SK-N-SH (cell line): Measurements from ENCODE around the gene RIOK3. TPM values are rescaled to one million over a fixed set of nuclear protein-coding genes. Genes with fewer than 3 reads are reported as not detected.

Experiments used
- polyA plus RNA-seq, 3 experiments: library from polyadenylated mRNA; depleted of rRNA; stranded (reverse); fragments of >200 nt; gene quantifications; 2 replicates each; pipeline ENCODE4 v1.2.3, GENCODE V29; 2012
- small RNA-seq, 7 experiments: library from RNA; depleted of rRNA; stranded (forward); fragments of <200 nt; gene quantifications; one replicate each; pipeline ENCODE3, GENCODE V24; 2012

Gene RIOK3
- polyA plus RNA-seq, 1 of the 3 experiments (the other 2 are of a cell fraction) = 12.3 TPM

Small RNA genes within 50 kb of the gene (small RNA-seq; reads per million reads assigned to genes)
- 0 reads per million in 7 experiments for gene AC026634.1
- 0 reads per million in 7 experiments for gene RF00019

Other genes with a start within 250 kb of the RIOK3 start
- 22.4 and 26.4 TPM in 2 replicates for gene RMC1, start 50.2 kb downstream of the RIOK3 start, polyA plus RNA-seq (2012; rRNA removed)
- gene NPC1, start 133.2 kb downstream of the RIOK3 start, polyA plus RNA-seq (2012; rRNA removed) = 23.9 and 30.7 TPM in 2 replicates
- 8.2 and 10.0 TPM in 2 replicates for gene ANKRD29, start 209.6 kb downstream of the RIOK3 start, polyA plus RNA-seq (2012; rRNA removed)
- gene LAMA3, start 236.2 kb downstream of the RIOK3 start, polyA plus RNA-seq (2012; rRNA removed) = 3.5 and 3.8 TPM in 2 replicates